Progenitor cell of endocrine pancreas (in vitro differentiated cells): ENCODE measurements around the gene RHO. TPM values are rescaled to one million over a fixed set of nuclear protein-coding genes. Genes with fewer than 3 reads are reported as not detected.
A peak's percentile ranks its signal among the peaks of the same experiment; 100 is the strongest.

Experiments used
- DNase-seq: peaks from one replicate; pipeline ENCODE4 v3.0.0; 2021; ENCODE audit warnings: low spot score; ENCODE audit not compliant: unreplicated experiment
- H3K27ac Mint-ChIP-seq: 2 replicates; pipeline ENCODE4 v1.8.0; 2021; ENCODE audit warnings: mild to moderate bottlenecking, moderate library complexity, mixed read lengths
- H3K27me3 Mint-ChIP-seq: 2 replicates; pipeline ENCODE4 v1.8.0; 2021; ENCODE audit warnings: mixed read lengths
- H3K36me3 Mint-ChIP-seq: 2 replicates; pipeline ENCODE4 v1.8.0; 2022; ENCODE audit warnings: mixed read lengths; ENCODE audit not compliant: insufficient read depth
- H3K4me1 Mint-ChIP-seq: 2 replicates; pipeline ENCODE4 v1.8.0; 2021; ENCODE audit warnings: low read depth, mixed read lengths
- H3K4me3 Mint-ChIP-seq: 2 replicates; pipeline ENCODE4 v1.8.0; 2021; ENCODE audit warnings: low read depth, mild to moderate bottlenecking, moderate library complexity, mixed read lengths
- H3K9me3 Mint-ChIP-seq: 2 replicates; pipeline ENCODE4 v1.8.0; 2021; ENCODE audit warnings: low read depth, mixed read lengths
- CTCF ChIP-seq: fragments of 200-600 bp; sonication (generic); IDR thresholded peaks from one replicate; pipeline ENCODE4 v1.5.0; 2021; ENCODE audit warnings: antibody characterized with exemption, mild to moderate bottlenecking; ENCODE audit not compliant: unreplicated experiment
- total RNA-seq: library from RNA; stranded (reverse); gene quantifications from 2 replicates; pipeline ENCODE4 v1.2.1, GENCODE V29; 2021

Gene RHO
- total RNA-seq, 1 donor from 2014 or later, result 0.10 TPM

GRCh38 chr3:129563332-129563731 lies 34.9 kb downstream of the RHO start:
- Mint-ChIP-seq H3K27ac (no peak overlapping the region), H3K27me3 (no peaks in the 10 kb centered on the region), H3K9me3 (no peaks in the 10 kb centered on the region), H3K4me3 (no peak overlapping the region), H3K4me1 (peaks cover 2% of the 10 kb centered on the region), H3K36me3 (no peaks in the 10 kb centered on the region)
- DNase-seq, result no peak
- no peak for TF ChIP-seq CTCF

- Mint-ChIP-seq H3K4me3 (no peak overlapping the region), H3K9me3 (no peaks in the 10 kb centered on the region), H3K36me3 (no peaks in the 10 kb centered on the region), H3K4me1 (peaks cover 2% of the 10 kb centered on the region), H3K27me3 (no peaks in the 10 kb centered on the region), H3K27ac (no peak overlapping the region)
- DNase-seq, result no peak
- no peak for TF ChIP-seq CTCF
Observed at GRCh38 chr3:129563850-129564535, 35.6 kb downstream of the RHO start.

- Mint-ChIP-seq H3K4me1 (peaks cover 2% of the 10 kb centered on the region), H3K27me3 (no peaks in the 10 kb centered on the region), H3K9me3 (no peaks in the 10 kb centered on the region), H3K4me3 (no peak overlapping the region), H3K27ac (peak overlapping the region; percentile 54), H3K36me3 (no peaks in the 10 kb centered on the region)
- TF ChIP-seq CTCF, result no peak
- no peak for DNase-seq
Observed at GRCh38 chr3:129564981-129565644, 36.7 kb downstream of the RHO start.

- Mint-ChIP-seq H3K4me3 (no peak overlapping the region), H3K36me3 (no peaks in the 10 kb centered on the region), H3K9me3 (no peaks in the 10 kb centered on the region), H3K27ac (no peak overlapping the region), H3K27me3 (no peaks in the 10 kb centered on the region), H3K4me1 (no peaks in the 10 kb centered on the region)
- no peak for TF ChIP-seq CTCF
- DNase-seq, result no peak
Observed at GRCh38 chr3:129565902-129566301, 37.5 kb downstream of the RHO start.

- H3K27ac Mint-ChIP-seq, result no peak overlapping the region
- no peak for TF ChIP-seq CTCF
- no peak for DNase-seq
Observed at GRCh38 chr3:129567176-129567705, 38.8 kb downstream of the RHO start.

More at GRCh38 chr3:129567176-129567705, 38.8 kb downstream of the RHO start:
- Mint-ChIP-seq H3K9me3 (no peaks in the 10 kb centered on the region), H3K36me3 (no peaks in the 10 kb centered on the region), H3K4me3 (no peak overlapping the region), H3K4me1 (no peaks in the 10 kb centered on the region), H3K27me3 (no peaks in the 10 kb centered on the region)
